22Rv1 (cell line): Measurements from ENCODE around the gene PIK3CG.

Source experiments
- ZFX ChIP-seq: fragments of 450-650 bp; IDR thresholded peaks from 2 replicates; pipeline ENCODE4 v1.6.1; 2017; ENCODE audit warnings: antibody characterized with exemption, borderline replicate concordance
- TF ChIP-seq, protein P1 (sequence below): fragments of 450-650 bp; IDR thresholded peaks from 2 replicates; pipeline ENCODE4 v1.5.1; 2017; ENCODE audit warnings: mild to moderate bottlenecking

DNA sequence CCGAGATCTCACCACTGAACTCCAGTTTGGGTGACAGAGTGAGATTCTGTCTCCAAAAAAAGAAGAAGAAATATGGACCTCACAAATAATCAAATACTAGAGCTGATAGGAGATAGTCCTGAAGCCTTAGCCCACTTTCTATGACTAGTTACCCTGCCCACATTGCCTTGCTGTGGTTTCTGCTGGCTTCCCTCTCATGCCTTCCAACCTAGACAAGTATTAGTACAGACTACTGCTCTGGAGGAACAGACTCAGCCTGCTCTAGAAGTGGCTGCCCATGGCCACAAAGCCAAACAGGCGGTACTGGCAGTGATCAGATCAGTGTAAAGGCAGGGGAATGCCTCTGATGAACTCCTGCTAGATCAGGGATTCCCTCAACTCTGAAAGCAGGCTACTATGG lies 89.8 kb downstream of the PIK3CG start:
- TF ChIP-seq, protein P1, sequence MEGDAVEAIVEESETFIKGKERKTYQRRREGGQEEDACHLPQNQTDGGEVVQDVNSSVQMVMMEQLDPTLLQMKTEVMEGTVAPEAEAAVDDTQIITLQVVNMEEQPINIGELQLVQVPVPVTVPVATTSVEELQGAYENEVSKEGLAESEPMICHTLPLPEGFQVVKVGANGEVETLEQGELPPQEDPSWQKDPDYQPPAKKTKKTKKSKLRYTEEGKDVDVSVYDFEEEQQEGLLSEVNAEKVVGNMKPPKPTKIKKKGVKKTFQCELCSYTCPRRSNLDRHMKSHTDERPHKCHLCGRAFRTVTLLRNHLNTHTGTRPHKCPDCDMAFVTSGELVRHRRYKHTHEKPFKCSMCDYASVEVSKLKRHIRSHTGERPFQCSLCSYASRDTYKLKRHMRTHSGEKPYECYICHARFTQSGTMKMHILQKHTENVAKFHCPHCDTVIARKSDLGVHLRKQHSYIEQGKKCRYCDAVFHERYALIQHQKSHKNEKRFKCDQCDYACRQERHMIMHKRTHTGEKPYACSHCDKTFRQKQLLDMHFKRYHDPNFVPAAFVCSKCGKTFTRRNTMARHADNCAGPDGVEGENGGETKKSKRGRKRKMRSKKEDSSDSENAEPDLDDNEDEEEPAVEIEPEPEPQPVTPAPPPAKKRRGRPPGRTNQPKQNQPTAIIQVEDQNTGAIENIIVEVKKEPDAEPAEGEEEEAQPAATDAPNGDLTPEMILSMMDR, result no peak
- TF ChIP-seq ZFX, result no peak
